A549 (cell line): ENCODE measurements around the gene DNAJA3.

Experiments used
- CHD2 ChIP-seq: fragments of 150-350 bp; IDR thresholded peaks from 2 replicates; pipeline ENCODE4 v1.6.1; 2014; ENCODE audit warnings: low read length; ENCODE audit not compliant: partially characterized antibody
- EP300 ChIP-seq, 2 experiments: fragments of >200 bp; sonication (Bioruptor Twin); formaldehyde crosslinking; IDR thresholded peaks; 2 replicates in 1 of 2; 3 replicates in 1 of 2; pipeline ENCODE4 v1.6.1; 2016 to 2017
- HOXA7 ChIP-seq: fragments of 250-450 bp; sonication (Bioruptor Pico); IDR thresholded peaks from 2 replicates; pipeline ENCODE4 v1.5.0; 2020; ENCODE audit warnings: mild to moderate bottlenecking, moderate library complexity
- KDM1A ChIP-seq: fragments of 200-600 bp; sonication (generic); IDR thresholded peaks from 2 replicates; pipeline ENCODE4 v1.6.1; 2016; ENCODE audit warnings: low read depth, mild to moderate bottlenecking
- PHF8 ChIP-seq: fragments of 200-600 bp; sonication (generic); IDR thresholded peaks from 2 replicates; pipeline ENCODE4 v1.6.1; 2016; ENCODE audit warnings: low read depth, mild to moderate bottlenecking, antibody characterized with exemption, moderate library complexity, borderline replicate concordance
- POLR2A ChIP-seq: IDR thresholded peaks from 2 replicates; pipeline ENCODE4 v1.6.1; 2012; ENCODE audit warnings: mild to moderate bottlenecking, low read length
- POLR2AphosphoS2 ChIP-seq: conservative IDR thresholded peaks from 2 replicates; pipeline ENCODE4 v1.6.1; 2012; ENCODE audit warnings: low read length, improper control_type of control experiment, inconsistent platforms
- RAD21 ChIP-seq, 2 experiments: fragments of >200 bp in 1 of 2; sonication (Bioruptor Twin) in 1 of 2; formaldehyde crosslinking in 1 of 2; IDR thresholded peaks in 1 of 2; conservative IDR thresholded peaks in 1 of 2; 2 replicates in 1 of 2; 3 replicates in 1 of 2; pipeline ENCODE4 v1.6.1; 2012 to 2018; ENCODE audit warnings: inconsistent platforms in 1 of 2
- RNF2 ChIP-seq: fragments of 200-600 bp; sonication (generic); IDR thresholded peaks from 2 replicates; pipeline ENCODE4 v1.6.1; 2016; ENCODE audit warnings: low read depth, mild to moderate bottlenecking, antibody characterized with exemption, moderate library complexity, borderline replicate concordance
- SMC3 ChIP-seq: fragments of >200 bp; sonication (Bioruptor Twin); formaldehyde crosslinking; IDR thresholded peaks from 3 replicates; pipeline ENCODE4 v1.6.1; 2018; ENCODE audit warnings: inconsistent platforms
- SREBF2 ChIP-seq: fragments of 450-650 bp; IDR thresholded peaks from 2 replicates; pipeline ENCODE4 v1.6.1; 2014; ENCODE audit warnings: mild to moderate bottlenecking, moderate library complexity
- TF ChIP-seq, protein P1 (sequence below): fragments of >200 bp; sonication (Bioruptor Twin); formaldehyde crosslinking; IDR thresholded peaks from 3 replicates; pipeline ENCODE4 v1.5.1; 2016

DNA sequence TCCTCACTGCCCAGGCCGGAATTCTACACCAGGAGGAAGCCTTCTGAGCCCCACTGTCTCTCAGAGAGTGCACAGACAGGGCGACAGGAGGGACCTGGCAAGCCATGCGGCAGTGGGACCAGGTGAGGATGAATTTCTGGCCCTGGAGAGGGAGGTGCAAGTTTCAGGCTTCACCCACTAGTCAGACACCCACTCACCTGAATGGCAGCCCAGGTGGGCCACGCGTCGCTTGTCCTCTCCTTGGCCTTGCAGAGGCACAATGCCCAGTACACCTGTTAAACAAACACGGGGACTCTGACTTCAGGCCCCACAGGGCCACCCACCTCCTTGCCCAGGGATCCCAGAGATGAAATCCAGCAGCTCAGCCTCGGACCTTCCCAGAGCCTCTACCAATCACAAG is 13.5 kb upstream of the DNAJA3 start:
- TF ChIP-seq, protein P1, sequence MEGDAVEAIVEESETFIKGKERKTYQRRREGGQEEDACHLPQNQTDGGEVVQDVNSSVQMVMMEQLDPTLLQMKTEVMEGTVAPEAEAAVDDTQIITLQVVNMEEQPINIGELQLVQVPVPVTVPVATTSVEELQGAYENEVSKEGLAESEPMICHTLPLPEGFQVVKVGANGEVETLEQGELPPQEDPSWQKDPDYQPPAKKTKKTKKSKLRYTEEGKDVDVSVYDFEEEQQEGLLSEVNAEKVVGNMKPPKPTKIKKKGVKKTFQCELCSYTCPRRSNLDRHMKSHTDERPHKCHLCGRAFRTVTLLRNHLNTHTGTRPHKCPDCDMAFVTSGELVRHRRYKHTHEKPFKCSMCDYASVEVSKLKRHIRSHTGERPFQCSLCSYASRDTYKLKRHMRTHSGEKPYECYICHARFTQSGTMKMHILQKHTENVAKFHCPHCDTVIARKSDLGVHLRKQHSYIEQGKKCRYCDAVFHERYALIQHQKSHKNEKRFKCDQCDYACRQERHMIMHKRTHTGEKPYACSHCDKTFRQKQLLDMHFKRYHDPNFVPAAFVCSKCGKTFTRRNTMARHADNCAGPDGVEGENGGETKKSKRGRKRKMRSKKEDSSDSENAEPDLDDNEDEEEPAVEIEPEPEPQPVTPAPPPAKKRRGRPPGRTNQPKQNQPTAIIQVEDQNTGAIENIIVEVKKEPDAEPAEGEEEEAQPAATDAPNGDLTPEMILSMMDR = no peak
- no peak for TF ChIP-seq KDM1A
- no peak for TF ChIP-seq RAD21 (conservative IDR thresholded peaks at IDR 0.05 in 1 of 2, IDR thresholded peaks at IDR 0.05 in 1 of 2)
- TF ChIP-seq CHD2 = no peak
- no peak for TF ChIP-seq POLR2AphosphoS2
- TF ChIP-seq SMC3 = no peak
- no peak for TF ChIP-seq EP300 (IDR thresholded peaks at IDR 0.05)
- no peak for TF ChIP-seq HOXA7
- TF ChIP-seq PHF8 = no peak
- no peak for TF ChIP-seq POLR2A
- TF ChIP-seq SREBF2 = no peak
- no peak for TF ChIP-seq RNF2
